NCI-H748 treated with DMSO at 0.1 percent for 48 hours (cell line): Measurements from ENCODE around the gene LOXL1.
"Not testable (repeated sequence)": the region's sequence is repeated elsewhere in the genome, so short reads cannot be mapped to it uniquely, and the experiment has no call there.

Experiments used
- DNase-seq: peaks from one replicate; lab custom pipeline; 2025; lab: John Stamatoyannopoulos, UW

Gene LOXL1

DNA sequence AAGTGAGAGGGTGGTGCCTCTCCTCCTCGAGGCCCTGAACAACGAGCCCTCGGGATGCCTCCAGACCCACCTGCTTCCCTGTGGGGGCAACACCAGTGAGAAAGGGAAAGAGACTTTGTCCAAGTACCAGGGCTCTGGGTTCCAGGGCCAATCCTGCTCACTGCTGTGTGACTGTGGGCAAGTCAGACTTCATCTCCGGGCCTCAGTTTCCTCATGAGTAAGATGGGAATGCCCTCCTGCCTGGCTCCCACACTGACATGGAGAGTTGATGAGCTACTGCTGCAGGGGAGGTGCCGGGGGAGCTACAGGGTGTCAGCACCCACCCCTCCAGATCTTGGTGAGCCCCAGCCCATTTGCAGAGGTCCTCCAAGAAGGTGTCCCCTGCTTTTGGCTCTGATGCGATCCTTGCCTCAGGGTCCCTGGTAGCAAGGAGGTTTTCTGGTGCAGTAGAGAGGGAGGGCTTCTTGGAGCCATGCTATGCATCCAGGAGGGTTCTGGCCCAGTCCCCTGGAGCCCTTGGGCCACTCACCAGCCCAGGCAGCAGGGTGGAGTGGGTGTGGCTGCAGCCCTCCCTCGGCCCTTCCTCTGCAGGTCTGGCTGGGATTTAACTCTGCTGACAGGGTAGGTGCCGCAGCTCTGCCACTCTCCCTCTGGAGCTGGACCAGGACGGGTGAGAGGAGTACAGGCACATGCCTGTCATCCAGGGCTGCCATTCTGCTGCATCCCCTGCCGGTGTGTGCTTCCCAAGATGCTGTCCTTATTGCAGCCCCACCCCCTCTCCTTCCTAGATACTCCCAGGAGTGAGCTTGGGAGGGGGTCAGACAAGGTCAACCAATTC is 26.9 kb downstream of the LOXL1 start:
- DNase-seq = no peak

DNA sequence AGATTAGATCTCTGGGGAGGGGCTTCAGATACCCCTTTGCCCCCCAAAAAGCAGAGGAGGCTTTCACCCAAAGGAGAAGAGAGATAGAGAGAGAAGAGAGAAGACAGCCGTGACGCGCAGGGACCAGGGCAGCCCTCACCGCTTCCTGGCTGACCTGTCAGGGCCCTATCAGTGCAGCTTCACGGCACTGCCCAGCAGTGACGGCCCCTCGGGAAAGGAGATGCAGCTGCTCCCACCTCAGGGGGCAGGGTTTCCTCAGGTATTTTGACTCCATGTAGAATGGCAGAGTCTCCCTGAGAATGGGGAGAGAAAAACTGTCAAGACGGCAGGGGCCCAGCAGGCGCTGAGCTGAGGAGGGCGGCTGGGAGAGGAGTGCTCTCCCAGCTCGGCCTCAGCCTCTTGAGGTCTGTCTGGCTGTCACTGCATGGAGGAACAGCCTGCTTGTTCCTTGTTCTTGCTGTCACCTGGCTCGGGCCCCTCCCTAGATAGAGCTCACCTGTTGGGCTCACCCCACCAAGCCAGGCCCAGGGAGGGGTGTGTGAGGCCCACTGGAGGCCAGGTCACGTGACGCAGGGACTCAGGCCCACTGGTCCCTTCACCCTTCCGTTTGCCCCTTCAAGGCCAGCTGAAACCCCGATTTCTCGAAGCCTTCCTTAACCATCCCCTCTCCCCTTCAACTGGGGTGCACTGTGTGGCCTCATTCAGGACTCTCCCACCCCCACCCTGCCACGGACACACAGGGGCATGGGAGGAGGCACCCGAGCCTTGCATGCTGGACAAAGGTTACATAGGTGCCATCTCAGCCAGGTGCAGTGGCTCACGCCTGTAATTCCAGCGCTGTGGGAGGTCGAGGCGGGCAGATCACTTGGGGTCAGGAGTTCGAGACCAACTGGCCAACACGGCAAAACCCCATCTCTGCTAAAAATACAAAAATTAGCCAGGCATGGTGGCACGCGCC is 28.2 kb downstream of the LOXL1 start:
- no peak for DNase-seq

DNA sequence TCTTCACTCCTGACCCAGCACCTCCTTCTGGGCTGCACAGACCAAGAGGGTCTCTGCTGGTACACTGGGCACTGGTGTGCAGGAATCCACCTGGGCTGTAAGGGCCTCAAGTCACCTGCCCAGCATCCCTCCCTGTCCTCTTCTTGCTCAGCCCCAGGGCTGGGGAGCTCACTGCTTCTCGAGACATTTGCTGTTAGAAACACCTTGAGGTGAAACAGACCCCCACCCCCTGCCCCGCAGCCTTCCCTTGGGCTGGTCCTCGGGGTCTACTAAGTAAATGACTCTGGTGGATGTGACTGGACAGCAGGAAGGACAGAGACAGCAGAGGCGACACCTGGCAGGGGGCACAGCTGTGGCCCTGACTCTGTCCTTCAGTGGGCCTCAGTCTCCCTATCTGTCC is 29.1 kb downstream of the LOXL1 start:
- no peak for DNase-seq

DNA sequence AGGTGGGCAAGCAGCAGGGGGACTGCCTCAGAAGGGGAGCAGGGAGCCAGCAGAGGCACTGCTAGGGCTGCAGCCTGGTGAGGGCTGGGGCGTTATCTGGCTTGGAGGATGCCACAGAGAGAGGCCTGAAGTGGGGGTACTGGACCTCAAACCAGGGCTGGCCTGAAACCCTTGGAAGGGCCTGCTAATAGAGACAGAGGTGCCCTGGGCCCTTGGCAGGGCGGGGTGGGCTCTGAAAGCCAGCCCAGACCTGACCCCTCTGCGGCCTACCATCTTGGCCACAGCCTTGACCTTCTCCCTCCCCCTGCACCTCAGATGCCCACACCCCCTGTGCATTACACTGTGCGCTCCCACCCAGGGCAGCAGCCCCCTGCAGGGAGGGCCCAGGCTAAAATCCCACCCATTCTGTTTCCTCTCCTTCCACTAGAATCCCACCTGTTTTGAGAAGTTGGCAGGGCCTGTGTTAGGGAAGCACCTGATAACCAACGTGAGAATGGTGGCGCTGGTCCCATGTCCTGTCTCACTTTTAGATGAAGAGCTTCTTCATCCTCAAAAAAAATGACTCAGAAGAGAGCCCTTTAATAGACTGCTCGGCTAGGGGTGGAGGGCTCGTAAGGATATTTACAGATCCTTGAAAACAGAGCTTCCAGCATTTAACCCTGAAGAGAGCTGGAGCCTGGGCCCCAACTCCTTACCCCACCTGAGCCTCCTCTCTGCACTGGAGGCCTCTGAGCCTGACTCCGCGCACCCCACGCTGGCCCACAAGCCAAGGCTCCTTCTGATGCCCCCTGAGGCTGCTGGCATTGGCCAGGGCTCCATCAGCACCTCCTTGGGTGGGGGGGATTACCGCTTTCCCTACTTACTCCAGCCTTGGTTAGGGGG is 29.8 kb downstream of the LOXL1 start:
- no peak for DNase-seq

DNA sequence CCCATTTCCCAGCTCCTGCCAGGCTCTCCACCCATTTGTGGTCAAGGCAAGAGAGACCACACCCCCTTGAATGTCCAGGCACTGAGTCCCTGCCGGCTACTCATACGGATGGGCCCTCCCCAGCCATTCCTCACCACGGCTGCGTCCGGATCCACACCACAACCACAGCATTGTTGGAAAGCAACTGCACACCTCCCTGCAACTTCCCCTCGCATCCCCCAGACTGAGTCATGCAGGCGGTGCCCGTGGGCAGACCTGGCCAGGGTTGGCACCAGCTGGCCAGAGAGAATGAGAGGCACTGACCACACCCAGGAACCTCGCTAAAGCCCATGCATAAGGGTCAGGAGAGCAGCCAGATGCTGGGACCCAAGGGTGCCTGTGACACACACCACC is 30.5 kb downstream of the LOXL1 start:
- no peak for DNase-seq

DNA sequence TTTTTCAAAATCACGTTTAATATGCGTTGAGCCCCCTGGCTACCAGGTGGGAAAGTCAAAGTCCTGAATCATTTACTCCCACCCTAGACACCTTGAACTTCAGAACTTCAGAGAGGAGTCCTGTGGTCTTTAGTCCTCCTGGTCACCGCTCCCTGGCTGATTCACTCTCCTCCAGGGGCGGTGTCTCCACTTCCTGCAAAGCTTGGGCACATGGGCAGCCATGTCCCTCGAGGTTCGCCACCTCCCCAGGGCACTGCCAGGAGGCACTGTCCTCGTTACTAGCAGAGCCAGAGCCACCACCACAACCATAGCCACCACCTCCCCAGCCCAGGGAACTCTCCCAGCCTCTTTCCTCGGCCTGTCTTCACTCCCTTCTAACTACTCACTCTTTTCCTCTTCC is 31.0 kb downstream of the LOXL1 start:
- DNase-seq = no peak

- DNase-seq = no peak
Measured at GRCh38 chr15:73957785-73958184, 31.5 kb downstream of the LOXL1 start.

DNA sequence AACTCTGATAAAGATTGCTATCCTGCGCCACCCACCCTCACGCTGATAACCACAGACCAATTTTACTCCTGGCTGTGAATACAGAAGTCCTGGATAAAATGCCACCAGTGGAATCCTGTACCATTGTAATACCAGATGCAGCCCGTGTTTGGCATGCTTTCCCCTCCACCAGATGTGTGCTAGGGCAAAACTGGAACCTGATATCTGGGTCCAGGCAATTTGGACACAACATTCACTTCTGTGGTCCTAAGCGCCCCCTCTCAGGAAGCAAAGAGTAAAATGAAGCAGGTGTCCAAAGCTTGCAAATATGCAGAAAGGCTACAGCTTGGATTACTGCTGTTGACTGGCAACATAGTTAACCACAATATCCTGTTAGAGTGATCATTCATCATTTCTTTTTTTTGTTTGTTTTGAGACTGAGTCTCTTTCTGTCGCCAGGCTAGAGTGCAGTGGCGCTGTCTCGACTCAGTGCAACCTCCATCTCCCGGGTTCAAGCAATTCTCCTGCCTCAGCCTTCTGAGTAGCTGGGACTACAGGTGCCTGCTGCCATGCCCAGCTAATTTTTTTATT is 32.8 kb downstream of the LOXL1 start:
- DNase-seq = no peak

GRCh38 chr15:73959801-73960200 is 33.5 kb downstream of the LOXL1 start:
- no peak for DNase-seq

- DNase-seq = not testable (repeated sequence)
Measured at GRCh38 chr15:73960472-73961070, 34.3 kb downstream of the LOXL1 start.

DNA sequence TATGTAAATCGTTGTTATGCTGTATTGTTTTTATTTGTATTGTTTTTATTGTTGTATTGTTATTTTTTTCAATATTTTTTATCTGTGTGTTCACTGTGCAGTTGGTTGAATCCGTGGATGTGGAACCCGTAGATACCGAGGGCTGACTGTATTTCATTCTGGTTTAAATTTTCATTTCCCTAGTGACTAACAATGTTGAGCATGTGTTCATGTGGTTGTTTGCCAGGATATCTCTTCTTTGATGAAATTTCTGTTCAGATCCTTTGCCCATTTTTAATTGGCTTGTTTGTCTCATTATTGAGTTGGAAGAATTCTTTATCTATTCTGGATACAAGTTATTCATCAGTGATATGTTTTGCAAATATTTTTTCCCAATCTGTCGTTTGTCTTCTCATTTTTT is 36.2 kb downstream of the LOXL1 start:
- no peak for DNase-seq

GRCh38 chr15:73964736-73965093 is 38.5 kb downstream of the LOXL1 start:
- peak; percentile 49 for DNase-seq

- DNase-seq = no peak
Measured at GRCh38 chr15:73965094-73965757, 39.0 kb downstream of the LOXL1 start.

GRCh38 chr15:73965758-73966113 is 39.5 kb downstream of the LOXL1 start:
- DNase-seq = no peak

DNA sequence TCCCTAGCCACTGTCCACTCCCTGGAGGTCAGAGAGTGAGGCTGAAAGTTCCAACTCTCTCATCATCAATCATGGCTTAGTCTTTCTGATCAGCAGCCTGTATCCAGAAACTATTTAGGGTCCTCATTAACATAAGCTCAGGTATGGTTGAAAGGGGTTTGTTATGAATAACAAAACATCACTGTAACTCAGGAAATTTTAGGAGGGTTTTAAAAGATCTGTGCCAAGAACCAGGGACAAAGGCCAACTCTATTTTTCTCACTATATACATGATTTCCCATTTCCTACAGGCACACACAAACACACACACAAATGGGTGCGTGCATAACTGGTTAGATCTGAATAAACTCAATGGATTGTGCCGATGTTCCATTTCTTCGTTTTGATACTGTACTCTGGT is 42.2 kb downstream of the LOXL1 start:
- DNase-seq = no peak

- DNase-seq = no peak
Measured at GRCh38 chr15:73969151-73969759, 43.0 kb downstream of the LOXL1 start.

DNA sequence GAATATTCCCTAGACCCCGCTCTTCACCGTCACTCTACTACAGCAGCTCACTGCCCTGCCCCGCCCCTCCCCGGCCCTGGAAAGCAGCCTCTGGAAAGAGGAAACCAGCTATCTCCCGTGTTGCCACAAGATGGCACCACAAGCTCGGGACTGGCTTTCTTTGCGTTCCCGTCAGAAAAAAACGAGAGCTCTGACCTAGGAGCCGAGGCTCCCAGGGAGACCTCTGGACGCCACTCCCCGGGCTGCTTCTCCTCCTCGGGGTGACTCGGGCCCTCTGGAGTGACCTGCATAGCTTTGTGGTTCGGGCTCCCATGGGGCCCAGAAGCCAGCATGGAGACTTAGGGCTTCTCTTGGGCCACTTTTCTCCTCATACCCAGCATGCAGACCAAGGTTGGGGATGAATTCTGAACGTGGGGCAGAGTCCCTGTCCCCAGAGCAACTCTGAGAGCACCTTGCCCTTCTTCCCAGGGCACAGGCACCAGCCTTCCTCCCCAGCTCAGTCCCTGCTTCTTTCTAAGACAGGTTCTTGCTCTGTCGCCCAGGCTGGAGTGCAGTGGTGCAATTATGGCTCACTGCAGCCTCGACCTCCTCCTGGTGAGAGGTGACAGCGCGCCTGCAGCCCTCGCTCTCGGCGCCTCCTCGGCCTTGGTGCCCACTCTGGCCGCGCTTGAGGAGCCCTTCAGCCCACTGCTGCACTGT is 46.9 kb downstream of the LOXL1 start:
- peak; percentile 60 for DNase-seq

DNA sequence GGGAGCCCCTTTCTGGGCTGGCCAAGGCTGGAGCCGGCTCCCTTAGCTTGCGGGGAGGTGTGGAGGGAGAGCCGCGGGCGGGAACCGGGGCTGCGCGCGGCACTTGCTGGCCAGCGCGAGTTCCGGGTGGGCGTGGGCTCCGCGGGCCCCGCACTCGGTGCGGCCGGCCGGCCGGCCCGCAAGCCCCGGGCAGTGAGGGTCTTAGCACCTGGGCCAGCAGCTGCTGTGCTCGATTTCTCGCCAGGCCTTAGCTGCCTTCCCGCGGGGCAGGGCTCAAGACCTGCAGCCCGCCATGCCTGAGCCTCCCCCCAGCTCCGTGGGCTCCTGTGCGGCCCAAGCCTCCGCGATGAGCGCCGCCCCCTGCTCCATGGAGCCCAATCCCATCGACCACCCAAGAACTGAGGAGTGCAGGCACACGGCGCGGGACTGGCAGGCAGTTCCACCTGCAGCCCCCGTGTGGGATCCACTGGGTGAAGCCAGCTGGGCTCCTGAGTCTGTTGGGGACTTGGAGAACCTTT is 47.5 kb downstream of the LOXL1 start:
- not testable (repeated sequence) for DNase-seq

DNA sequence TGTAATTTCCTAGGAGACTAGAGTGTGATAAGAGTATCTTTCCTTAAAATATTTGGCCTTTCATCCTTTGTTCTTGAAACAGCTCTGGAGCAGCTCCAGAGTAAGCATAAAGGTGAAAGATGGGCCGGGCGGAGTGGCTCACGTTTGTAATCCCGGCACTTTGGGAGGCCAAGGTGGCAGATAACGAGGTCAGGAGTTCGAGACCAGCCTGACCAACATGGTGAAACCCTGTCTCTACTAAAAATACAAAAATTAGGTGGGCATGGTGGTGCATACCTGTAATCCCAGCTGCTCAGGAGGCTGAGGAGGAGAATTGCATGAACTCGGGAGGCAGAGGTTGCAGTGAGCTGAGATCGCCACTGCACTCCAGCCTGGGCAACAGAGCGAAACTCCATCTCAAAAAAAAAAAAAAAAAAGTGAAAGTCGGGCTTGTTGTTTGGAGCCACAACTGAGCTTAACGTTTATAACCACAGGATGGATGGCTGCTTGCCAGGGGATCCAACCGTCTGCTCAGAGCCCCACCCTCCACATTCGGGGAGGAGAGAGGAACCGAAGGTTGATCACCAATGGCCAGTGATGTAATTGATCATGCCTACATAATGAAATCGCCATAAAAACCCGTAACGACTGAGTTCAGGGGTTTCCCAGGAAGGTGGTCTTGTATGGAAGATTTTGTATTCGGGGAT is 49.3 kb downstream of the LOXL1 start:
- DNase-seq = not testable (repeated sequence)
